22Rv1 (cell line): ENCODE results near the gene CBFB.

Source experiments
- H3K27ac ChIP-seq: fragments of 450-650 bp; 2 replicates; pipeline ENCODE4 v1.5.1; 2017
- ZFX ChIP-seq: fragments of 450-650 bp; IDR thresholded peaks from 2 replicates; pipeline ENCODE4 v1.6.1; 2017; ENCODE audit warnings: antibody characterized with exemption, borderline replicate concordance
- TF ChIP-seq, protein P1 (sequence below): fragments of 450-650 bp; IDR thresholded peaks from 2 replicates; pipeline ENCODE4 v1.5.1; 2017; ENCODE audit warnings: mild to moderate bottlenecking

Gene CBFB

GRCh38 chr16:67105246-67105645 lies 76.3 kb downstream of the CBFB start:
- no peak overlapping the region for H3K27ac ChIP-seq
- no peak for TF ChIP-seq ZFX

DNA sequence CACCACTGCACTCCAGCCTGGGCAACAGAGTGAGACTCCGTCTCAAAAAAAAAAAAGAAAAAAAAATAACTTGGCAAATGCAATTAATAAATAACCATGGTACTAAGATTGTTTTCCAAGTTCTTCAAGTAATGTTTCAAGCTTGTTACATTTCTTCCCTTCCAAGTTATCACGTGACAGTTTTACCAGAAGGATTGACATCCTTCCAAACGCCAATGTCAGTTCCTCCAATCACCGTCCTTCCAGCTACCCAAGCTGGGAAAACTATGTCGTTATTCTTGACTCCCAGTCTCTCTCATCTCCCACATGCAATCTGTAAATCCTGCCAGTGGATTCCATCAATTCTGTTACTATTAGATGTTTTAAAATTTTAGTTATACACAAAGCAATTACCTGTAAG lies 76.9 kb downstream of the CBFB start:
- TF ChIP-seq, protein P1, sequence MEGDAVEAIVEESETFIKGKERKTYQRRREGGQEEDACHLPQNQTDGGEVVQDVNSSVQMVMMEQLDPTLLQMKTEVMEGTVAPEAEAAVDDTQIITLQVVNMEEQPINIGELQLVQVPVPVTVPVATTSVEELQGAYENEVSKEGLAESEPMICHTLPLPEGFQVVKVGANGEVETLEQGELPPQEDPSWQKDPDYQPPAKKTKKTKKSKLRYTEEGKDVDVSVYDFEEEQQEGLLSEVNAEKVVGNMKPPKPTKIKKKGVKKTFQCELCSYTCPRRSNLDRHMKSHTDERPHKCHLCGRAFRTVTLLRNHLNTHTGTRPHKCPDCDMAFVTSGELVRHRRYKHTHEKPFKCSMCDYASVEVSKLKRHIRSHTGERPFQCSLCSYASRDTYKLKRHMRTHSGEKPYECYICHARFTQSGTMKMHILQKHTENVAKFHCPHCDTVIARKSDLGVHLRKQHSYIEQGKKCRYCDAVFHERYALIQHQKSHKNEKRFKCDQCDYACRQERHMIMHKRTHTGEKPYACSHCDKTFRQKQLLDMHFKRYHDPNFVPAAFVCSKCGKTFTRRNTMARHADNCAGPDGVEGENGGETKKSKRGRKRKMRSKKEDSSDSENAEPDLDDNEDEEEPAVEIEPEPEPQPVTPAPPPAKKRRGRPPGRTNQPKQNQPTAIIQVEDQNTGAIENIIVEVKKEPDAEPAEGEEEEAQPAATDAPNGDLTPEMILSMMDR = no peak
- no peak for TF ChIP-seq ZFX
- peak overlapping the region; percentile 19; the same call in 1 of the 2 replicates for H3K27ac ChIP-seq

GRCh38 chr16:67108489-67108888 lies 79.5 kb downstream of the CBFB start:
- no peak overlapping the region for H3K27ac ChIP-seq
- TF ChIP-seq ZFX = no peak
- TF ChIP-seq, protein P1 = no peak

- no peak for TF ChIP-seq ZFX
- TF ChIP-seq, protein P1 = no peak
- peak overlapping the region; percentile 72 for H3K27ac ChIP-seq
Observed at GRCh38 chr16:67108931-67109406, 80.0 kb downstream of the CBFB start.

DNA sequence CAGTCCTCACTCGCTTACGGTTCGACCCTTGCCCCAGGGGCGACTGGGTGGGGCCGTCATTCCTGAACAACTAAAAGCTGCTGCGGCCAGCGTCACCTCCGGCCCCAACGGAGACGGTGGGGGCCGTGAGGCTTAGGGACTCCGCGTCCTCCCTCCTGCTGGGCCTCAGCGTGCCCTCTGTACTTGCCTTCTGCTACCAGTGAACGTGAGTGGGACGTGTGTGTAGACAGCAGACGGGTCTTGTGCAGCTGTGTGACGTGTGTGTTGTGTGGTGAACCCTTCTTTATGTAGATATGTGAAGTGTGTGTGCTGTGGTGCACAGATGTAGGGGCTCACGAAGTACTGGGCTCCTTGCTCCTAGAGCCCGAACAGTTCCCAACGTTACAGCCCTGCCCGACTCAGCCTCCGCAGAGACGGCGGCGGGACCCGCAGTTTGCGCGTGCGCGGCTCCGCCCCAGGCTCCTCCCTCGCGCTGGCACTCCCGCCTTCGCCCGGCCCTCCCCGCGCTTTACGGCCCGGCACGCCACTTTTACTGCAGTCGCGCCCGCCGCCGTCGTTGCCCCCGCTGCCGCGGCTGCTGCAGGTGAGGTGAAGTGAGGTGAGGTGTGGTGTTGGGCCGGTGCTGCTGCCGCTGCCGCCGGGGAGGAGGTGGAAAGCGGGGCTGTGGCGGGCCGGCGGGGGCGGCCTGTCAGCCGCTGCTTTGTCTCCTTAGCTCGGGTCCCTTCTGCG lies 80.6 kb downstream of the CBFB start, which contains the start of gene PHAF1:
PHAF1 (plus strand) TSS at position 535 of the 729 bp plus-strand sequence. CDS start 235 bp downstream, outside the sequence.
- H3K27ac ChIP-seq = peak within 1 kb of the TSS; percentile 72
- TF ChIP-seq ZFX = no peak
- TF ChIP-seq, protein P1 = no peak

DNA sequence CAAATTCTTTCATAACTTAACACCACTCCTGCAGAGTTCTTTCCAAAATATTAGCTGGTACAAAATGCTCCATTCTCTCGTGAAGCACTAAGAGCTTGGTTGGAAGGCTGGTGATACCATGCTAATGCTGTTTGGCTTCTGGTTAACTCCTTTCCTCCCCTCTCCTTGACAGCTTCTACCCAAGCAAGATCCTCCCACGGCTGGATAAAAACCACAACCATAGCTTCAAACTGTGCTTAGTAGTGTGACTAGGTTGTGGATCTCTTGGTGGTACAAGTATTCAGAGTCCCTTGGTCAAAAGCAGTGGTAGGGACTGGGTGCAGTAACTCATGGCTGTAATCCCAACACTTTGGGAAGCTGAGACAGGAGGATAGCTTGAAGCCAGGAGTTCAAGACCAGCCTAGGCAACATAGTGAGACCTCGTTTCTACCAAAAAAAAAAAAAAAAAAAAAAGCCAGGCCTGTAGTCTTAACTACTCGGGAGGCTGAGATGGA lies 83.0 kb downstream of the CBFB start:
- no peak for TF ChIP-seq ZFX
- TF ChIP-seq, protein P1 = no peak
- H3K27ac ChIP-seq = no peak overlapping the region

DNA sequence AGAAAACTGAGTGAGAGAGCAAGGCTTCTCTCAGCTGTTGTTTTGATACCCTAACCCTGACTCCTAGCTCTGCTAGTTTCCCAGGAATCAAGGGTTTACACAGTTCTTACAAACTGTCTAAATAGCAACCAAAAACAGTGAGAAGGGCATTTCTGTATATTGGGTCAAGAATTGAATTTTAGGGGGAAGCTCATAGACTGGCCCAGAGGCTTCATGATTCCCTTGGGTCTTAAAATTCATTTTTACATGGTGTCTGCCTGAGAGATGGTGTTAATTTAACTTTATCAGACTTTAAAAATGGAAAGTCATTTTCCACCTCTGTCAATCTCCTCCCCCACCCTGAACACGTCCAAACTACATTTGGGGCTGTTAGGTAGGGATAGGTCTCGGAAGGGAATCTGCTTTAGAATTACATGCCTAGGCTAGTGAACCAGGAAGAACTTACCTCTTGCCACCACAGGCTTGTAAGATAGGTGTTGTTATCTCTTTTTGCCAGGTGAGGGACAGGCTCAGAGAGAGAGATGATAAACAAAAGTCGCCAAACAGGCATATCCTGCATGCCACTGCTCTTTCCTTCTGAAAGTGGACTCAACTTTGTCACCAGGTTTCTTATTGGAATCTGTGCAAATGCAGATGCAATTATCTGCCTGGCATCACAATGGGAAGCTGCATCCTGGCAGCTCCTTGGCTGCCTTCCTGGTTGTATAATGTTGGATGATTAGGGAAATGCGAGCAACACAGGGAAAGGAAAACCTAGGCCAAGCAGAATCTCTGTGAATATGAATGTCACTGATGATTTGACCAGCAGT lies 83.8 kb downstream of the CBFB start:
- H3K27ac ChIP-seq = 0 out of 2 replicates have a peak overlapping the region, but pooled peaks have one; percentile 22

More for the DNA sequence above, 83.8 kb downstream of the CBFB start:
- TF ChIP-seq, protein P1 = no peak
- TF ChIP-seq ZFX = no peak
